ENCODE results near the gene UBE2C. TPM values are rescaled to one million over a fixed set of nuclear protein-coding genes. Genes with fewer than 3 reads are reported as not detected.
"Not testable (repeated sequence)": the region's sequence is repeated elsewhere in the genome, so short reads cannot be mapped to it uniquely, and the experiment has no call there.

Gene UBE2C
- total RNA-seq, 1 donor from 2014 or later, result not detected

DNA sequence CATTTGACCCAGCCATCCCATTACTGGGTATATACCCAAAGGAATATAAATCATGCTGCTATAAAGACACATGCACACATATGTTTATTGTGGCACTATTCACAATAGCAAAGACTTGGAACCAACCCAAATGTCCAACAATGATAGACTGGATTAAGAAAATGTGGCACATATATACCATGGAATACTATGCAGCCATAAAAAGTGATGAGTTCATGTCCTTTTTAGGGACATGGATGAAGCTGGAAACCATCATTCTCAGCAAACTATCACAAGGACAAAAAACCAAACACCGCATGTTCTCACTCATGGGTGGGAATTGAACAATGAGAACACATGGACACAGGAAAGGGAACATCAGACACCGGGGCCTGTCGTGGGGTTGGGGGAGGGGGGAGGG is 14.5 kb upstream of the UBE2C start:
- DNase-seq (ENCODE audit: low spot score), result not testable (repeated sequence)

DNA sequence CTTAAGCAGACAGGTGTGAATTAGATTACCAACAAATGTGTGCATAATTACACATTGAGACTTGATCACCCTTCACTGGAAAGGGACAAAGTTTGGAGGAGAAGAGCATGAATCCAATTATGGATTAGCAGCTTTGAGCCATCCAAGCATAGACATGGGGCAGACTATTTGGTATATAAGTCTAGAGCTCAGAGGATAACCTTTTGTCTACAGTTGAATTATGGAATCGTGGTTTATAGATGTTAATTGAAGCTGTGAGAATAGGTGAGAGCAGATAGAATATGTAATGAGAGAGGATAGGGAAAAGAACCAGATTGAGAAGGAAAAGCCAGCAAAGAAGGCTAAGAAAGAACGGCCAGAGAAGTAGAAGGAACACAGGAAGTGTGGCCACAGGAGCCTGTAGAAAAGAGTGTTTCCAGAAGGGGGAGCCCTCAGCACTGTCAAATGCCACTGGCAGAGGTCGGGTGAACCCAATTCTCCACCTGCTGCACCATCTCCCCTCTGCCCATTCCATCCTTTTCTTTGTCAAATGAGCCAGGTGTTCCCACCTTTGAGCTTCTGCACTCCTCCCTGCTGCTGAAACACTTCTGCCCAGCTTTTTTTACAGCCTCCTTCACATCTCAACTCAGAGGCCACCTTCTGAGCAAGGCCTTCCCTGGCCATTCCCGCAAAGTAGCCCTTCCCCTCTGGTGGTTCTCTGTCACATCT is 13.4 kb upstream of the UBE2C start:
- DNase-seq (ENCODE audit: low spot score), result no peak

DNA sequence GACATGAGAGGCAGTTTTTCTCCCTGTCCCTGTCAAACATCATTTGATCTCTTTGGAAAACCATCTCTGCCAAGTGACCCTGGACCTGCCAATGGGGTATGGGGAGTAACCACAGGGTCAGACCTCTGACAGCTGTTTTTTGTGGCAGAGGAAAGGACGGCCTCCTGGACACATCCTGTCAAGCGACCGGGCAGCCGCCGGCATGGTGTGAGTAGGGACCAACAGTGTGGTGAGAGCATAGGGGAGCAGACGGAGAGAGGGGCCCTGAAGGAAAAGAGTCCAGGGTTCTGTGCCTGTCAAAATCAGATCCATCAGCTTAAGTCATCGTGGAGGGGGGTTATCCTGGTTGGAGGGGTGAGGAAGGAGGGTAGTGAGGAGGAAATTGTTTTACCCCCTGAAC is 10.6 kb upstream of the UBE2C start:
- no peak for DNase-seq (ENCODE audit: low spot score)

DNA sequence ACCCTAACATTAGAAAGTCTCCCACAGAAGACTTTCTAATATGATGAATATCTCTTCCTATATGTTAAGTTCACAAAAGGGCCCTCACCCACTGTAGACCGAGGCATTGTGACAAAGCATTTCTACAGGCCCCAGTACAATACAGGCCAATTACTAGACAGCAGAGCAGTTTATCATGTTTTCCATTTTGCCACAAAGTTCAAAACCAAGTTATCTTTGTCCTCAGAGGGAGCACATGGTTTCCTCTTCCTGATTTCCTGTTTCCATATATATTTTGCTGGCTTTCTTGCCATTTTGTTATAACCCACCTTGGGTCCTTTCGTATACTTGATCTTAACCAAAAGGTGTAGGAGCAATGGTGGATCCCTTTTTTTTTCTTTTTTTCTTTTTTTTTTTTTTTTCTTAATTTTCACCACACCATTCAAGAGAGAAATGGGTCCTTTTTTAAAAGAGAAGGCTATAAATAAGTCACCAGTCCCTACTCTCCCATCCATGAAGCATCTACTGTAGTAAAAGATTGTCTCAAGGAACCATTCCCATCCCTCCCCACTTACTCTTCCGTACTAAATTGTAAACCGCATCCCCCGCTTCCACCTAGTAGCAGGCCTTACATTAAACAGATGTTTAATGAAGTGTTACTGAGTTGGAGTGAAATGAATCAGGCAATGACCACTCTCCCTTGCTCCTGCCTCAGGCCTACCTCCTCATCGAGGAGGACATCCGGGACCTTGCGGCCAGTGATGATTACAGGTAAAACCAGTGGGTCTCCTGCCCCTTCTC is 2.1 kb upstream of the UBE2C start:
- DNase-seq (ENCODE audit: low spot score), result no peak

DNA sequence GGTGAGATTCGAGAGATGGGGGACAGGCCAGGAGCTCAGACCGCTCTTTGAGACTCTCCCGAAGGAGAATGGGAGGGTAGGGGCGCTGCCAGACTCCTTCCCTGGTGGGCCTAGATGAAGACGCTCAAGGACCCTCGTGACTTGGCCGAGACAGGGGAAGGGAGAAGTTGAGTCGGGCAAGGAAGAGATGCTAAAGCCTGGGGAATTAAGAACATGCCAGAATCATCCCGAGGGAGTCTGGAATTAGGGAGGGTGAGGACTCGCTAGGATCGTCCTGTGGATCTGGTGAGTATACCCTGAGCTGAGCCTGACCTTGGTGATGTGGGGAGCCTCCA is 529 bp downstream of the UBE2C start:
- no peak for DNase-seq (ENCODE audit: low spot score)

DNA sequence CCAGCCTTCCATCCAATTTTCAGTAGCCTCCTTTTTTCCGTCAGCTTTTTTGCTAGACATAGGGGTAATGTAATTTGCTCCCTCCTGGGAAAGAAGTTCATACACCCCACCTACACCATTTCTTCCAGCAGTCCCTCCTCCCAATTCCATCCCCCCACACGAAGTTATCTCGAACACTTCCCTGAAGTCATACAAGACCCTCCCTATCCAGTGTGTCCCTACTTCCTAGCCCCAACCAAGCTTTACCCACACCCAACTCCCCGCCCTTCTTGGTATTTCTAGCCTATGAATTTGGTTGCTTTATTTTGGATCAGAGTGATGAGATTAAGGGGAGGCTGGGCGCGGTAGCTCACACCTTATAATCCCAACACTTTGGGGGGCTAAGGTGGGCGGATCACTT is 1.0 kb downstream of the UBE2C start:
- DNase-seq (ENCODE audit: low spot score), result no peak

DNA sequence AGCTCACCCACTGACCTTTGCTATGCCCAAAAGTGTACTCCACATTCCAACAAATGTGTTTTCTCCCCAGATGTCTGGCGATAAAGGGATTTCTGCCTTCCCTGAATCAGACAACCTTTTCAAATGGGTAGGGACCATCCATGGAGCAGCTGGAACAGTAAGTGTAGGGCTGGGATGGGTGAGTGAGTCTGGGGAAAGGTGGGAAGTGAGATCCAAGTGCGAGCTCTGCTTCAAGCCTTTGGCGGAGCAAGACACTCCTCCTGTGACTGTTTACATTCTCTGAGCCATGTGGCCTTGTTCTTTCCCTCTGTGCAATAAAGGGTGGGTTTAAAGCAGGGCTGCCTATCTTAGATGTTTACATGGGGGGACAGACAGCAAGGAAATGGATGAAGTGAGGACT is 1.9 kb downstream of the UBE2C start:
- DNase-seq (ENCODE audit: low spot score), result no peak

DNA sequence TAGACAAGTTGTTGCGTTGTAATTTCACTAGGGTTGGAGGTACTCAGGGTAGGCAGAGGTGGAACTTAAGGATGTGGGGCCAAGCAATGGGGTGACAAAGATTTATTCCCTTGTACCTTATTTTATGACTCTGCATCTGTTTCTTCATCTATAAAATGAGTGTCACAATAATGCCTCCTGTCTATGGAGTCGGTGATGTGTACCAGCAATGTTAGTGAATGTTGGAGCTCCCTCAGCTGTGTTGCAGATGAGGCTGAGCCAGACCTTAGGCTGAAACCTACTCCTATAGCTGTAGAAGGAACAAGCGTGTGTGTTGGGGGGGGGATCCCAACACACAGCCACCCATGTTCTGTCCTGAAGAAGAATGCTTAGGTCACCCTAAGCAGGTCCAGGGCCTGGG is 4.5 kb downstream of the UBE2C start:
- DNase-seq (ENCODE audit: low spot score), result no peak

DNA sequence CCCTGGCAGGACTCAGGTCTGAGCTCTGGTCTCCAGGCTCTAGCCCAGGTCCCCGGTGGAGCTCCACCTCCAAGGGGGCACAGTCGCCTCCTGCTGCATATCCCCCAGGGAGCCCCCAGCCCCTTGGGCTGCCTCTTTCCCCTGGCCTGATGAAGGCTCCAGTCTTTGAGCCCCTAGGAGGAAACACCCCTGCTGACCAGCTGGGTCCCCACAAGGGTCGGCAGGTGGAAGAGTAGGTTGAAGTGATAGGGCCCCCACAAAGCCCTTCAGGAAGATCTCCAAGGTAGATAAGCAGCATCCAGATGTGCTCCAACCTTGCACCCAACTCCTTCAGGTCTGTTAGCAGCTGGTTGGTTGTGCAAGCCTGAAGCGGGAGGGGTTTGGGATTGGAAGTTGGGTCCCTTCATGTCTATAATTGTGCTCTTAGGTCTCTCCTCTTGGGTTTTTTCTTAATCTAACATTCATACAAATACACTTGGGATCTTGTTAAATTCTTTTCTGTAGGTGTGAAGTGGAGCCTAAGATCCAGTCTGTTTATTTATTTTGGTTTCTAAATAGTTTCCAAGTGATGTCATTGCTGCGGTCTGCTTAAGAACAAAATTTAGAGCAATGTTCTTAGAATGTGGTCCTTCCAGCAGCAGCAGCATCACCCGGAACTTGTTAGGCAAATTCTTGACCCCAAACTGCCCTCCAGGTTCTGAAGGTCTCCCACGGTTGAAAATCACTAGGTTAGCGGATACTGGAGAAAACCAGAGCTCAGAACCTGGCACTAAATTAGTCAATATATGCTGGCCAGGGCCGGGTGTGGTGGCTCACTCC is 5.1 kb downstream of the UBE2C start:
- DNase-seq (ENCODE audit: low spot score), result no peak

DNA sequence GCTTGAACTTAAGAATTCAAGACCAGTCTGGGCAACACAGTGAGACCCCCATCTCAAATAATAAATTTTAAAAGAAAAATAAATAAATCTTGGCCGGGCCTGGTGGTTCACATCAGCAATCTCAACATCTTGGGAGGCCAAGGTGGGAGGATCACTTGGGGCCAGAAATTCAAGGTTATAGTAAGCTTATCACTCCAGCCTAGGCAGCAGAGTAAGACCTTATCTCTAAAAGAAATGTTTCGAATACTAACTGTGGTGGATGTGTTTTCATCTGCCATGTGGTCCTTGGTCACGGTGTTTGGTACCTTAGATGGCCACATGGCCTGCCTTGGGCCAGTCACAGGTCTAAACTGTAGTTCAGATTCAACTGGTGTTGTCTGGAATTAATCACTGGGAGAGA is 5.8 kb downstream of the UBE2C start:
- no peak for DNase-seq (ENCODE audit: low spot score)

DNA sequence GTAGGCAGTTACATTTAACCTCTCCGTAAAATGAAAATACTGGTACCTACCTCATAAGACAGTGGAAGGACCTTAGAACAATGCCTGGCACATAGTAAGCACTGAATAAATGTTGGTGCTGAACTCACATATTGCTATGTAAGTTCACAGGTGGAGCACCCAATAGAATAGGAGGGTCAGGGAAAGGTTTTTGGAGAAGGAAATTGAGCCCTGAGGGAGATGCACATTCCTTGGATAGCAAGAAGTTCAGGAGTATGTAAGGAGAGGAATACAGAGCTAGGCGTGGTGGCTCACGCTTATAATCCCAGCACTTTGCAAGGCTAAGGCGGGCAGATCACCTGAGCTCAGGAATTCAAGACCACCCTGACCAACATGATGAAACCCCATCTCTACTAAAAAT is 7.0 kb downstream of the UBE2C start:
- DNase-seq (ENCODE audit: low spot score), result no peak

DNA sequence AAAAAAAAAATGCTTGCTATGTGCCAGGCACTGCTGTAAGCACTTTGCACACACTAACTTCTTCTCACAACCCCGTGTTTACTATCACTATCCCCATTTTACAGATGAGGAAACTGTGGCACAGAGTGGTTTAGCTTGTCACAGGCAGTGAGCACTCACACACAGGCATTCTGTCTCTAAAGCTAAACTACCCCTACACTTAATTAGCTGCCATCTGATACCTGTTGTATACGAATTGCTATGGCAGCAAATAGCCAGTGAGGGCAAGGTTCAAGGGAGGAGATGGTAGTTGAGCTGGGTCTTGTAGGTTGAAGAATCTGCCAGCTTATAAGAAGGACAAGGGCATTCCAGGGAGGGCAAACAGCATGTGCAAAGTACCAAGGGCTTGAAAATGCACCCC is 9.5 kb downstream of the UBE2C start:
- DNase-seq (ENCODE audit: low spot score), result no peak

DNA sequence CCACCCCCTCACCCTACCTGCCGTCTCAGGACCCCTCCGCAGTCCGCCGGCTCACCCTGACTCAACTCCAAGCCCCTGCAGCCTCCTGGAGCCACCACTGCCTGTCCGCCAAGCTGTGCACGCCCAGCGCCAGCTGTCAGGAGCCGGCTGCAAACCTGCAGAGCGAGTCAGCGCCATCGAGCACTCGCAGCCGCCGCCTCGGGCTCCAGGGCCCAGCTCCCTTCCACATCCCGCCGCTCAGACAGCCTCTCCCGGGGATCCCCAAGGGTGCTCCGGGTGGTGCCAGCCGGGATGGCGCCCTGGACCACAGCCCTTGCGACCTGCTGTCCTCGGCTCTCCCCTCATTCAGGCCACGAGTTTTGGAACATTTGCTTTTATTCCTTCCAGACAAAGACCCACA is 10.4 kb downstream of the UBE2C start:
- DNase-seq (ENCODE audit: low spot score), result no peak

DNA sequence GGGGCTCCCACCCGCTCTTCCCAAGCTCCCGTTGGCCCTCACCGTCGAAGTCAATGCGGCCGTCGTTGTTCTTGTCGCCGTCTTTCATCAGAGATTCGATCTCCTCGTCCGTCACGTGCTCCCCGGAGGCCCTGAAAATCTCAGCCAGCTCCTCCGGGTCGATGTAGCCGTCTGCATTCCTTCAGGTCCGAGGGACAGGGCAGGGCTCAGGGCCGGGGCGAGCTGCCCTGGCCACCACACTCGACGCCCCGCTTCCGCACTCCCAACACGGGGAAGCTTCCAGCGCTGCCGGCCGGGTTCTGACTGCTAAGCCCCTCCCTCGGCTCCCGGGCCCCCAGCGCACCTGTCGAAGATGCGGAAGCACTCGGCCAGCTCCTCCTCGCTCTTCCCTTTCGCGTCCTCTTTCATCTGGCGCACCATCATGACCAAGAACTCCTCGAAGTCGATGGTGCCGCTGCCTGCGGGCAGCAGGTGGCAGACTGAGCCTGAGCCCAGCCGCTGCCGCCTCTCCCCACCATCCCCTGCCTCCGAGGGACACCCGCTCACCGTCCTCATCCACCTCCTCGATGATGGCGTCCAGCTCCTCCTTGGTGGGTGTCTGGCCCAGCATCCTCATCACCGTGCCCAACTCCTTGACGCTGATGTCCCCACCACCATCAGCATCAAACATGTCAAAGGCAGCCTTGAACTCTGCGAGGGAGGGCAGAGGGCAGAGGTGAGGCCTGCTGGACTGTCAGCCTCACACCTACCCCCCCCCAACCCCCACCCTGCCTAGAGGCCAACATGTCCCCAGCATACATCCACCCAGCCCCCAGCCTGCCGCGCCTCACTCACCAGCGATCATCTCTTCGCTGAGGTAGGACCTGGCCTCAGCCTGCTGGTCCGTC is 11.7 kb downstream of the UBE2C start:
- DNase-seq (ENCODE audit: low spot score), result no peak

DNA sequence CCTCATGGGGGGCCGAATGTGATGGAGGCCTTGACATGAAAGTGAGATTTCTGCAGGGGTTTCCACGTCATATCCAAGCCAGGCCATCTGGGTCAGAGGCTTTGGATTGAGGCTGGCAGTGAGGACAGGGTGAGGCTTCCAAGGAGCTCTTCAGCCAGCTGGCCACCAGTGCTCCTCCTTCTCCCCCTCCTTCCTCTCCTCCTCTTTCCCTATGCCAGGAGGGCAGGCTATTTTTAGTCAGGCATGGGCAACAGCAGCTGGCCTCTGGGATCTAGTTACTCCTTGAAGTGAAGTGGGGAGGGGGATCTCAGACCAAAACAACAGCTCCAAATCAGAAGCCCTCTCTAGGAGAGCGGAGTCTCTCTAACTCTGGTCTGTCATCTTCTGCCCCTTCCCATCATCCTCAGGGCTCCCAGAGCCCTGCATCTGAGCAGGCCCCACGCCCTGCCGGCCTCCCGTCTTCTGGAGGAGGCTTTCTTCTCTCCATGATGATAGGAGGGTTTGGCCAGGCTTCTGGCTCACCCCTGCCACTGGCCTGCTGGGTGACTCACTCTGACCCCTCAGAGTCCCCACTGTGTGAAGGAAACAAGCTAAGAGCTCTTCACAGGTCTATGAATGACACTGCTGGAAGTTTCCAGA is 14.1 kb downstream of the UBE2C start:
- no peak for DNase-seq (ENCODE audit: low spot score)

DNA sequence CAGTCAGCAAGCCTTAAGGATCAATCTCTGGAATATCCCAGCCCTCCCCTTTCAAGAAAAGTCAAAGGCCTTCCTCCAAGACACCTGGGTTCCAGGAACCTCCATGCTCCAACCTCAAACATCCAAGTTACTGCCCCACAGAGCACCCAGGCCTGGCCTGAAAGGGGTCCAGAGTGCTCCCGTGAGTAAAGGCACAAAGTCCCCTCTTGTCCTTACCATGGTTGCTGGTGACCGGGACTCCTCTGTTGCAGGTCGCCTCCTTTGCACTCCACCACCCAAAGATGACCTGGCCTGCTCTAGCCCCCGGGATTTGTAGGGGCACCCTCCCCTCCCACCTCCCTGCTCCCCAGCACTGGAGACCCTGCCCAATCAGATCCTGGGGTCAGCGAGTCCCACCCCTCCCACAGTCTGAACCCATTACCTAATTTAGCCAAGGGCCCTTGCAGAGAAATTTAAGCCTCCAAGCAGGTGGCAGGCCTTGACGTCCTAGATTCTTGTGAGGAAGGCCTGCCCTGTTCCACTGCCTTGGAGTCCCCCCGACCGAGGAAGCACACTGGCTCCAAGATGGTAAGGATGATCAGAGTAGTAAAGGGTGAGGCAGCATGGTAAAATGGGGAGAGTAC is 14.7 kb downstream of the UBE2C start, which contains the start of gene TNNC2:
TNNC2 (minus strand) TSS at position 283 of the 623 bp plus-strand sequence; CDS start at position 219, 64 bp downstream.
- DNase-seq (ENCODE audit: low spot score), result no peak

DNA sequence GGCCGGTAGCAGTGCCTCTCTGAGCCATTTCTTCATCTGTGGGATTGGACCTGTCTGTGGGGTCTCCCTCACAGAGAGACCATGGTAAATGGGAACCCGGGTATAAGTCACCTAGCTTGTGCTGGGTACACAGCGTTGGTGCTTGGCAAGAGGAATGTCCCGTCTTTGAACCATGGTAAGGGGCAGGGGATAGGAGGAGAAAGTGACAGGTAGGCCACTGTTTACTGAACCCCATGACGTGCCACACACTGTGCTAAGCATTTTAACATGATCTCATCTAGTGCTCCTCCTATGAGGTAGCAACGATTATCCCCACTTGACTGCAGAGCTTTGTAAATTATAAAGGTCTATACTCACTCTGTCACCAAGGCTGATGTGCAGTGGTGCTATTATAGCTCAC is 15.3 kb downstream of the UBE2C start:
- no peak for DNase-seq (ENCODE audit: low spot score)

DNA sequence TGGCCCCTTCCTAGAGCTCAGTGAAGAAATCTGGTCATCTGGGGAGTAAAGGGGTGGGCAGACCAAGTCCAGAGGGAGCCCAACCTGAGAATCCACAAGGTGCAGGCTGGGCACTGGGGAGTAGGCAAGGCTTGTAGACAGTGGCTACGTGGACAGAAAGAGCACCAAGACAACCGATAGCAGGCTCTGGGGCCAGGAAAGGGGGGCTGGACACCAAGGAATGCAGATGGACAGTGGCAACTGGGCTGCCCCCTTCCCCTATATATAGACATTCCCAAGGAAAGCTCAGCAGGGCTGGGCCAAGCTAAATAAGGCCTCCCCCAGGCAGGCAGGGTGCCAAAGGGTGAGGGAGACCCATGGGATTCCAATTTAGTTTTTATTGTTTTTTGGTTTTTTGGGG is 16.1 kb downstream of the UBE2C start:
- DNase-seq (ENCODE audit: low spot score), result no peak

DNA sequence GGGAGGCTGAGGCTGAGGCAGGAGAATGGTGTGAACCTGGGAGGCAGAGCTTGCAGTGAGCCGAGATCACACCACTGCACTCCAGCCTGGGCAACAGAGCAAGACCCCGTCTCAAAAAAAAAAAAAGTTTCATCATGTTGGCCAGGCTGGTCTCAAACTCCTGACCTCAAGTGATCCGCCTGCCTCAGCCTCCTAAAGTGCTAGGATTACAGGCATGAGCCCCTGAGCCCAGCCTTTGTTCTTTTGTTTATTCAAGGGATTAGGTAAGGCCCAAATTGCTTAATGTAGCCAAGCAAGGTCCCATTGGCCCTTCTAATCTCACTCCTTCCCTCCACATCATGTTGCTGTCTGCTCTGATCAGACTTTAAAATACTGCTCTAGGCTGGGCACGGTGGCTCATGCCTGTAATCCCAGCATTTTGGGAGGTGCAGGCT is 17.2 kb downstream of the UBE2C start:
- DNase-seq (ENCODE audit: low spot score), result not testable (repeated sequence)

DNA sequence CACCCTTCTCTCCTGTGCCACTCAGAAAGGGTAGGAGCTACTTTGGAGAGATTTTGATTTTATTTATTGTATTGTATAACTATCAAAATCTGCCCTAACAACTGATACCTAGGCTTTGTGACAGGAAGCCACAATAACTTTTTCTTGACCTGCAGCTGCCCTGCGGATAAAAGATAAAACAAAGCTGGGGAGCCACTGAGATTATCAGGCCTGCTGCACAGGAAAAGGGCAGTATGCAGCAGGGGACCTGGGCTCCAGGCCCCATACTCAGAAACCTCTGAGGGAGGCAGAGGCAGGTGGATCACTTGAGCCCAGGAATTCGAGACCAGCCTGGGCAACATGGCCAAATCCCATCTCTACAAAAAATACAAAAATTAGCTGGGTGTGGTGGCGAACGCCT is 20.2 kb downstream of the UBE2C start:
- no peak for DNase-seq (ENCODE audit: low spot score)
